Kidney epithelial cell (primary cell): ENCODE measurements around the gene NLN. TPM values are rescaled to one million over a fixed set of nuclear protein-coding genes. Genes with fewer than 3 reads are reported as not detected.
"Not testable (repeated sequence)": the region's sequence is repeated elsewhere in the genome, so short reads cannot be mapped to it uniquely, and the experiment has no call there.

Source experiments
- DNase-seq: peaks from one replicate; pipeline ENCODE4 v3.0.0-alpha.2; 2010; ENCODE audit warnings: low read depth
- H3K27me3 ChIP-seq: 2 replicates; pipeline ENCODE4 v1.6.0; 2011; ENCODE audit warnings: low read length; ENCODE audit not compliant: control insufficient read depth, insufficient read depth
- H3K36me3 ChIP-seq: 2 replicates; pipeline ENCODE4 v1.5.1; 2011; ENCODE audit warnings: low read length; ENCODE audit not compliant: control insufficient read depth, insufficient read depth
- H3K4me3 ChIP-seq: 2 replicates; pipeline ENCODE4 v1.5.1; 2011; ENCODE audit warnings: low read depth, mild to moderate bottlenecking, control low read depth, low read length
- CTCF ChIP-seq: IDR thresholded peaks from 2 replicates; pipeline ENCODE4 v1.5.1; 2011; ENCODE audit warnings: mild to moderate bottlenecking, moderate library complexity, low read length, control low read depth, inconsistent platforms; ENCODE audit not compliant: insufficient read depth, poor library complexity, severe bottlenecking
- total RNA-seq: library from RNA; depleted of rRNA; stranded (reverse); fragments of >200 nt; gene quantifications from 2 replicates; pipeline ENCODE4 v1.2.3, GENCODE V29; 2015

NLN gene
- total RNA-seq, 1 donor from 2014 or later, result 31.0 TPM

GRCh38 chr5:65805089-65805488 lies 83.1 kb downstream of the NLN start:
- no peak for TF ChIP-seq CTCF
- no peak for DNase-seq
- Histone ChIP-seq H3K36me3 (no peaks in the 10 kb centered on the region), H3K4me3 (no peak overlapping the region), H3K27me3 (no peaks in the 10 kb centered on the region)

- not testable (repeated sequence) for H3K4me3 ChIP-seq, H3K27me3 ChIP-seq, H3K36me3 ChIP-seq, DNase-seq
Observed at GRCh38 chr5:65807494-65807893, 85.5 kb downstream of the NLN start.

- Histone ChIP-seq H3K4me3 (no peak overlapping the region), H3K27me3 (no peaks in the 10 kb centered on the region), H3K36me3 (peaks cover under 1% of the 10 kb centered on the region)
- DNase-seq, result no peak
- TF ChIP-seq CTCF, result no peak
Observed at GRCh38 chr5:65808251-65808741, 86.3 kb downstream of the NLN start.

- no peaks in the 10 kb centered on the region for H3K27me3 ChIP-seq
- DNase-seq, result no peak
- peaks cover 2% of the 10 kb centered on the region for H3K36me3 ChIP-seq
- no peak for TF ChIP-seq CTCF
- no peak overlapping the region for H3K4me3 ChIP-seq
Observed at GRCh38 chr5:65808818-65809217, 86.8 kb downstream of the NLN start.

GRCh38 chr5:65809817-65810531 lies 88.0 kb downstream of the NLN start:
- H3K4me3 ChIP-seq, result no peak overlapping the region

GRCh38 chr5:65811004-65811403 lies 89.0 kb downstream of the NLN start:
- Histone ChIP-seq H3K4me3 (no peak overlapping the region), H3K36me3 (peaks cover 2% of the 10 kb centered on the region), H3K27me3 (no peaks in the 10 kb centered on the region)
- TF ChIP-seq CTCF, result no peak
- no peak for DNase-seq

More at GRCh38 chr5:65809817-65810531, 88.0 kb downstream of the NLN start:
- Histone ChIP-seq H3K36me3 (peaks cover 2% of the 10 kb centered on the region), H3K27me3 (no peaks in the 10 kb centered on the region)
- no peak for DNase-seq
- TF ChIP-seq CTCF, result no peak
